NCI-H1436 treated with DMSO at 0.1 percent for 48 hours (cell line): ENCODE results near the gene IRF2.
"Not testable (repeated sequence)": the region's sequence is repeated elsewhere in the genome, so short reads cannot be mapped to it uniquely, and the experiment has no call there.

ENCODE experiments used
- DNase-seq: peaks from one replicate; lab custom pipeline; 2025; lab: John Stamatoyannopoulos, UW

Gene IRF2

DNA sequence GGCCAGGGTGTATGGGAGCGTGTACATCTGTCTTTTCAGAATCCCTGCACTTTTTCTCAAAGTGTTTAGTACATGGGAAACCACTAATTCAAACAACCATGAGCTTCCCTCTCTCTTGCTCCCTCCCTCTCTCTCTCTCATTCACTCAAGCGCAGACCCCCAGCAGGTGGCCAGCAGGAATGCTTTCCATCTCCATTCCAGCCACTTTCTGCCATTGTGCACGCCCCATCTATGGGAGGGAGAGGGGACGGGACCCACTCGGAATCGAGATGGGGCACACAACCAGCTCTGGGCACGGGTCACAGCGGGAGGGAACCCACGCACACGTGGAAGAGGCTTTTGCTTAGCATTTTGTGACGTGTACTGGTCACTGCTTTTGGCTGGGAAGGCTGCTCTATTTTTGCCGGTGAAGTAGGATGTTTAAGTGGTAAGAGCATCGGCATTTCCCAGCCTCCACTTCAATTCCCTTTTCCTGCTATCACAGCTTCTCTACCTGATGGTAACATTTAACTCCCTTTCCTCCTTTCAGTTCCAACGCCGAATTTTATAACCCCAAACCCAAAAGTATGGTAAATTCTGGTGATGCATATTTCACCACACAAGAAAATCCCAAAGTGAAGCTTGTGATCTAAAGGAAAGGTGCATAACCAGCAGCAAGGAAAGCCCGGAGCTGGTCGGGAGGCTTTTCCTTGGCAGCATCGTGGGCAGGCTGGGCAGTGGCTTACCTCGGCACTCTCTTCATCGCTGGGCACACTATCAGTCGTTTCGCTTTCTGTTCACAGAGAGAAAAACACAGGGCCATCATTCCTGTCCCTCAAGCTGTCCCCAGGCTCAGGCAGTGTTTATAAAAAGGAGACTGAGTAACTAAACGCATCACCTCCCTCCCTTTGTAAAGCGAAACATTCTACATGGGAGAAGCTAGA lies 84.1 kb downstream of the IRF2 start:
- DNase-seq: no peak

DNA sequence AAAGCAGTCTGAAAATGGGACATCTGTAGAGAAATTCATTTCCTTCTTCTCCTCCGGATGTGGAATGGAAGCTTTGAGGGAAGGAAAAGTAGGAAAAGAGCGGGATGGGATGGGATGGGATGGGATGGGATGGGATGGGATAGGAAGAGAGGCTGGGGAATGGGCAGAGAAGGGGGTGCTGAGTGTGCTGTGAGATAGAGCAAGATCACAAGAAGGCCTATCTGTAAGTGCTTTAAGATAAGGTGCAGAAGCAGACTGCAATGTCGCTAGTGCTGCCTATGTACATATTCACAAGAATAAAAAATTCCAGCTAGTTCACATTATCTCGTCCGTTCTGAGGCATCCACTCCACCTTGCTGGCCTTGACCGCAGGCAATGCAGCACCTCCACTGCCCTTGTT lies 86.2 kb downstream of the IRF2 start:
- DNase-seq: no peak

DNA sequence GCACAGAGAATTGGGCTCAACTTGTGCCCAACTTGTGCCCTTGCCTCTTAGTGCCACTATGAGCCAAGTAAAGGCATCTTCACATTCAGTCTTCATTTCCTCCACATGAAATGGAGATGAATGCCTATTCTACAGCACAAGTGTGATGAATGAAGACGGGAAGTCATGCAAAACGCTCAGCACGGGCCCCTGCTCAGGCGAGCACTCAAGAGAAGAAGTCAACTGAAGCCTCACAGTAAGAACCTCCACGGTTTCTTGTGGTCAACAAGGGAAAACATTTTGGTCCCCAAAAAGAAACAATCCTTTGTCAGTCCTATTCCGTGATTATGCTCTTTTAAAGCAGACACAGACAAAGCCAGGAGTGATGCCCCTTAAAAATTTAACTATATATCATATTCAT lies 87.0 kb downstream of the IRF2 start:
- DNase-seq: no peak

DNA sequence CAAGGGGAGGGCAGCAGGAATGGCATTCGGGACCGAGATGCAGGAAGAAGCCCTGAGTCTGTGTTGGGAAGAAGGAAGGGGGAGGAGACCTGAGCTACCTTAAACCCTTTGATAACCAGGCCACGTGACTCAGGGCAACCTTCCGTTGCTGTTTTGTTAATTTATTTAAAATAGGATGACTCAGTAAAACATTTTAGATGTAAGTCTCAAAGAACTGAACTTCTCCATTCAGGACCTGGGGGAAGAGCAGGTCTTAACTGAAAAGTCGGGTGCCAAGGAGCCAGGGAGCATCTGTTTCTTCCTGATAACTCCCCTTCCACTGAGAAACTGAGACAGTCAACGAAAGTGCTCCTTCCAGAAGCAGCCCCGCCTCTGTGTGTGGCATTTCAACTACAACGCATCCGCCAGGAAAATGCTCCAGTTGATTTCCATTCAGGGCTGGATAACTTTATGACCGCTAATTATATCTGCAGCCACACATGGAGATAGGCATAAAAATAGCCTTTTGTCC lies 88.0 kb downstream of the IRF2 start:
- DNase-seq: no peak

DNA sequence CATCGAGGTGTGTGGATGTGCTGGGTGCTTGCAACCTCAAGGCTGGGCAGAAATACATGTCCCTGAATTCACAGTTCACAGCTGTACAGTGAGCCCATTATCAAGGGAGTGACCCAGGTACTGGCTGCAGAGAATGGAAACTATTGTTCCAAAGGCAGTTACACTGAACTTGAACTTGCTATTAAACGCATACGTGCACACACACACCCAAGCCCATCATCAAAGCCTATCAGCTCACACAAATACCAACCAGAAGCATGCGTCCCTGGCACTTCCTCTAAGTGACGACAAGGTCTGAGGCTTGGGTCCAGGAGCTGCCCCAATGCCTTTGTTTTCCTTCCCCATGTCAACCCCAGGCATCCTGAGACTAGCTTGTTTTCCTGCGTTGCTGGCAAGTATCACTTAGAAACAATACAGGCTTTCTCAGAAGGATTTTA lies 88.6 kb downstream of the IRF2 start:
- no peak for DNase-seq

- DNase-seq: no peak
Observed at GRCh38 chr4:184384810-184385557, 89.4 kb downstream of the IRF2 start.

DNA sequence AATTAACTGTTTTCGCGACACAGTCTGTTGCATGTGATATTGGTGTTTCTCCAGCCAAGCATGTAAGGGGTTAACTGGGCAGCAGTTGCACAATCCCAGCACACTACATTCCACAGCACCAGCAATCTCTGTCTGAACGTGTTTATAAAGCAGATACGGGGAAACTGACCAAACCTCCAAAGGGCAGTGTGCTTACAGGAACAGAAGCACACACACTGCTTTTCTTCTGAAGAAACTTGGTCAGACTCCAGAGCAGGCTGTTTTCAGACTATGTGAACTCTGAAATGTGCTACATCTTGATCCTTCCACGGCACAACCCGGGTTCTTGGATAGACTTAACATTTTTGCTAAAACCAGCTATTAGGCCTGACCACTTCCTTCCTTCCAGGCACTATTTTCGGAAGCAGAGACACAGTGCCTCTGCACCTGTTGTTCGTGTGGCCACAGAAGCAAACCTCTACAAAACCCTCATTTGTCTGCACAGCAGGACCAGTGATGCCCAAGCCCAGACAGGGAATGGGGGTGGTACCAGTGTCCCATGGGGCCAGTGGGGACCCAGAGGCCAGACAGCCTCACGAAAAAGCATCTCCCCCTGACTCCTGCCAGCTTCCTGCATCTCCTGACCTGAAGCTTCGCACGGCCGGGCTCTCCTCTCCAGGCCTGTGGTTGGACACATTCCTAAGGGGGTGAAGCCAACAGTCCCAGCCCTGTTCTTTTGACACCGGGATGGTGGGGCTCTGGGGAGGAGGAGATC lies 90.1 kb downstream of the IRF2 start:
- DNase-seq: no peak

- DNase-seq: no peak
Observed at GRCh38 chr4:184383497-184384055, 90.8 kb downstream of the IRF2 start.

DNA sequence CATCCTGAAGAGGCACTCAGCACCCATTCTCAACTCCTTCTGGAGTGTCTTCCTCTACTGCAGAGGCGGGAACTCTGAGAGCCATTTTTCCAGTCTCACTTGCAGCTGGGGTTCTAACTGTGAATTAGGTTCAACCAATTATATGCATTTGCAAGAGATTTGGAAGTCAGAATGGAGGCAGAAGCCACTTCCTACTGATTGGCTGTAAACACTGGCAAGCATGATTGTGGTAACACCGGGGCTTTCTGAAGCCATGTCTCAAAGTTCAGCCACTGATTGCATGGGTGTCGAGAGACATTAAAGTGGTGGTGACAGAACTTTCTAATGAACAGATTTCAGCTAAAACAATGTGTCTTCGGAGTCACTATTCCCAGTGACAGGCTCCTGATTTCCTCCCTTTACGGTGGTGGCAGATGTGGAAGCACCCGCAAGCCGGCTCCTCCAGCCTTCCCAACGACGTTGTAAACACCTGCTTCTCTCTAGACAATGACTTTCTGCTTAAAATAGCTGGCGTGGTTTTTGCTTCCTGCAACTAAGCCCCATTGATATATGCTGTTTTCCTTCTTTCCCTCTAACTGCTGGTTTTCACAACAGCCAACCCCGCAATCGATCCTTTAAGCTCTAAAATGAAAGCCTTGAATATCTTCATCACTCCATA lies 92.0 kb downstream of the IRF2 start:
- DNase-seq: no peak

- DNase-seq: no peak
Observed at GRCh38 chr4:184380707-184381106, 93.6 kb downstream of the IRF2 start.

DNA sequence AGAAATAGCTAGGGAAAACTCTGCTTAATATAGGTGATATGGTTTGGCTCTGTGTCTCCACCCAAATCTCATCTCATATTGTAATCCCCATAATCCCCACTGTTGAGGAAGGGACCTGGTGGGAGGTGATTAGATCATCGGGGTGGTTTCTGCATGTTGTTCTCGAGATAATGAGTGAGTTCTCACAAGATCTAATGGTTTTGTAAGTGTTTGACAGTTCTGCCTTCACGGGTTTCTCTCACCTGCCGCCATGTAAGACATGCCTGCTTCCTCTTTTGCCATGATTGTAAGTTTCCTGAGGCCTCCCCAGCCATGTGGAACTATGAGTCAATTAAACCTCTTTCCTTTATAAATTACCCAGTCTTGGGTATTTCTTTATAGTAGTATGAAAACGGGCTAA lies 94.1 kb downstream of the IRF2 start:
- DNase-seq: not testable (repeated sequence)

DNA sequence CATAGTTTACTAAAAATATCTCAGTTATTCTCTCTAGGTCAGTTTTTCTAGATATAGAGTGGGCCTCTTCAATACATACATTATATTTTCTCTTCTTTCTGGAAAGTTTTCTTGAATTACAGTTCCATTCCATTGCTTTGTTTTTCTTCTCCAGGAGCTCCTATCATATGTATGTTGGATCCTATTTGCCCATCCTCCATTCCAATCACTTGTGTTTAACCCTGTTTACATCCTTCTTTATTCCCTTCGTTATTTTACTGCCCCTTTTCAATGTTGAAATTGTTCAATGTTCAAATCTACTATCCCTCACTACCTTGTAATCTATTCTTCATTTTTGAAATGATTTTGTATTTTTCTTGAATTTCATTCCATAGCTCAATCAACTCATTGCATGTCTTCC lies 97.4 kb downstream of the IRF2 start:
- no peak for DNase-seq

- DNase-seq: no peak
Observed at GRCh38 chr4:184376126-184376838, 98.1 kb downstream of the IRF2 start.

- DNase-seq: not testable (repeated sequence)
Observed at GRCh38 chr4:184375623-184376022, 98.7 kb downstream of the IRF2 start.

- no peak for DNase-seq
Observed at GRCh38 chr4:184375027-184375426, 99.3 kb downstream of the IRF2 start.

GRCh38 chr4:184373886-184374405 lies 100.4 kb downstream of the IRF2 start:
- DNase-seq: no peak

- no peak for DNase-seq
Observed at GRCh38 chr4:184371390-184371787, 103.0 kb downstream of the IRF2 start.

GRCh38 chr4:184370711-184371389 lies 103.5 kb downstream of the IRF2 start:
- no peak for DNase-seq

DNA sequence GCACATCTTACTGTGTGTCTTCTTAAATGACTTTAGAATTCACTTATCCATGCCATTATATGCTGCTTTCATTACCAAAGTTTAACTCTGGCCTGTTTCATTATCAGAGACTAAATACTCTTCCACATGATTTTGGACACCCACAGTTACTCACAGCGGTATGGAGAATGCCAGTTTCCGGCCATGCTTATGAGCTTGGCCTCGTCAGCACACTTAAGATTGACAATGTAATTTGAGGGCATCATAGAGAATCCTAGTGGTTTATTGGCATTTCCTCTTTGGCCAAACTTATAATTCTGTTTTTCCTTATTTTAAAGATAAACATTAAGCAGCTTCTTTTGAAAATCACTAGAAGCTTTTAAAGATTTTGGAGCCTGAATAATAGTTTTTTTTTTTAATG lies 104.5 kb downstream of the IRF2 start:
- no peak for DNase-seq

- no peak for DNase-seq
Observed at GRCh38 chr4:184368731-184369130, 105.6 kb downstream of the IRF2 start.
